Lower lobe of right lung (tissue), 2 donors: Measurements from ENCODE around the gene SOX6. TPM values are rescaled to one million over a fixed set of nuclear protein-coding genes. Genes with fewer than 3 reads are reported as not detected.
"Not testable (repeated sequence)": the region's sequence is repeated elsewhere in the genome, so short reads cannot be mapped to it uniquely, and the experiment has no call there.

Experiments used
- ATAC-seq, 2 donors: fragments of 200-7000 bp; cut with Tn5 transposase; one replicate each; pipeline ENCODE4 v1.9.1; 2020 to 2022; ENCODE audit warnings: mild to moderate bottlenecking in 2 of 2, moderate library complexity in 2 of 2
- DNase-seq: peaks from one replicate; pipeline ENCODE4 v3.0.0-alpha.2; 2020
- H3K27ac ChIP-seq: fragments of 200-600 bp; one replicate; pipeline ENCODE4 v1.8.0; 2022
- H3K27me3 ChIP-seq: fragments of 200-600 bp; one replicate; pipeline ENCODE4 v1.8.0; 2022; ENCODE audit warnings: low read depth
- H3K36me3 ChIP-seq: fragments of 200-600 bp; one replicate; pipeline ENCODE4 v1.8.0; 2022; ENCODE audit warnings: mild to moderate bottlenecking
- H3K4me1 ChIP-seq: fragments of 200-600 bp; one replicate; pipeline ENCODE4 v1.8.0; 2022
- H3K4me3 ChIP-seq: fragments of 200-600 bp; one replicate; pipeline ENCODE4 v1.8.0; 2022; ENCODE audit warnings: mild to moderate bottlenecking
- H3K9me3 ChIP-seq: fragments of 200-600 bp; one replicate; pipeline ENCODE4 v1.8.0; 2022
- intact Hi-C: fragments of 100-400 bp; cut with DNase I; formaldehyde crosslinking; loops from one replicate; pipeline ENCODE4 v1.11.0; 2022
- total RNA-seq: library from RNA; stranded (reverse); fragmentation: NEBNext Ultra II Directional; extraction: Animal tissue kit (Norgen Biotek cat#: 25700); gene quantifications from one replicate; pipeline ENCODE4 v1.2.1, GENCODE V29; 2021
- TF ChIP-seq, protein P1 (sequence below): fragments of 200-600 bp; IDR thresholded peaks from one replicate; pipeline ENCODE4 v1.8.0; 2022; ENCODE audit warnings: antibody characterized with exemption, mild to moderate bottlenecking
- donor health status: DM: no; HTN: yes; CAD: no; lungs with severe emphysema.

The SOX6 gene
- total RNA-seq, 1 donor from 2014 or later: 4.8 TPM

DNA sequence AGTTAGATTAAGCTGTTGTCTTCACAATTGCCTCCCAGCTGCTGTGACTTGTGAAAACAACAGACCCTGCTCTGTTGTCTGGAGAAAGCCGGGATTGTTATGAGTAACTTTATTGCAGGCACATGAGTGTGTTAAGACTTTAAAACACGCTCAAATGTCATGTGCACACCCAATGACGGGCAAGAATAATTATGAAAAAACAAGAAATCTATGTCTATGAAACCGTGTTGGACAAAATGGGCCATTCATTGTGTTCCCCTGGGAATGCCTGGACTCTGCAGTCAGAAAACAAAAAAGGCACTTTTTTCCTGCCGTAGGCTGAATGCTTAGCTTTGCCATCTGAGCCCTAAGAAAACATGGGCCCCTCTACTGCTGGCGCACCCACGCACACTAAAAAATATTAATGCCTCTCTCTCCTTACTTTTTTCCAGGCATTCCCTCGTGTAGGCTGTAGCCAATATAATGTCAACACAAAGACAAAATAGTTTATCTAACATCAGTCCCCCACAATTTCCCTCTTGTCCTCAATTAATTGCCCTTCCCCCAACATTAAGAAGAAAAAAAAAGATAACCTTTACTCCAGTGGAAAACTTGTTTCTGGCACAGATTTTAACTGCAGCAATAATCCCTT, 207.9 kb downstream of the SOX6 start:
- Histone ChIP-seq H3K27ac (no peak overlapping the region), H3K4me3 (no peak overlapping the region), H3K9me3 (no peaks in the 10 kb centered on the region), H3K4me1 (peaks cover 12% of the 10 kb centered on the region), H3K36me3 (no peaks in the 10 kb centered on the region), H3K27me3 (no peaks in the 10 kb centered on the region)
- no peak for DNase-seq
- TF ChIP-seq, protein P1, sequence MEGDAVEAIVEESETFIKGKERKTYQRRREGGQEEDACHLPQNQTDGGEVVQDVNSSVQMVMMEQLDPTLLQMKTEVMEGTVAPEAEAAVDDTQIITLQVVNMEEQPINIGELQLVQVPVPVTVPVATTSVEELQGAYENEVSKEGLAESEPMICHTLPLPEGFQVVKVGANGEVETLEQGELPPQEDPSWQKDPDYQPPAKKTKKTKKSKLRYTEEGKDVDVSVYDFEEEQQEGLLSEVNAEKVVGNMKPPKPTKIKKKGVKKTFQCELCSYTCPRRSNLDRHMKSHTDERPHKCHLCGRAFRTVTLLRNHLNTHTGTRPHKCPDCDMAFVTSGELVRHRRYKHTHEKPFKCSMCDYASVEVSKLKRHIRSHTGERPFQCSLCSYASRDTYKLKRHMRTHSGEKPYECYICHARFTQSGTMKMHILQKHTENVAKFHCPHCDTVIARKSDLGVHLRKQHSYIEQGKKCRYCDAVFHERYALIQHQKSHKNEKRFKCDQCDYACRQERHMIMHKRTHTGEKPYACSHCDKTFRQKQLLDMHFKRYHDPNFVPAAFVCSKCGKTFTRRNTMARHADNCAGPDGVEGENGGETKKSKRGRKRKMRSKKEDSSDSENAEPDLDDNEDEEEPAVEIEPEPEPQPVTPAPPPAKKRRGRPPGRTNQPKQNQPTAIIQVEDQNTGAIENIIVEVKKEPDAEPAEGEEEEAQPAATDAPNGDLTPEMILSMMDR: no peak
- intact Hi-C loops: no loop called here
- no peak for ATAC-seq

DNA sequence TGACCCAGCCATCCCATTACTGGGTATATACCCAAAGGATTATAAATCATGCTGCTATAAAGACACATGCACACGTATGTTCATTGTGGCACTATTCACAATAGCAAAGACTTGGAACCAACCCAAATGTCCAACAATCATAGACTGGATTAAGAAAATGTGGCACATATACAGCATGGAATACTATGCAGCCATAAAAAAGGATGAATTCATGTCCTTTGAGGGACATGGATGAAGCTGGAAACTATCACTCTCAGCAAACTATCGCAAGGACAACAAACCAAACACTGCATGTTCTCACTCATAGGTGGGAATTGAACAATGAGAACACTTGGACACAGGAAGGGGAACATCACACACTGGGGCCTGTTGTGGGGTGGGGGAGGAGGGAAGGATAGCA, 209.4 kb downstream of the SOX6 start:
- ATAC-seq, H3K9me3 ChIP-seq, H3K27me3 ChIP-seq, H3K4me3 ChIP-seq, intact Hi-C loops, H3K27ac ChIP-seq, H3K36me3 ChIP-seq, DNase-seq: not testable (repeated sequence)
- H3K4me1 ChIP-seq: peaks cover 12% of the 10 kb centered on the region

DNA sequence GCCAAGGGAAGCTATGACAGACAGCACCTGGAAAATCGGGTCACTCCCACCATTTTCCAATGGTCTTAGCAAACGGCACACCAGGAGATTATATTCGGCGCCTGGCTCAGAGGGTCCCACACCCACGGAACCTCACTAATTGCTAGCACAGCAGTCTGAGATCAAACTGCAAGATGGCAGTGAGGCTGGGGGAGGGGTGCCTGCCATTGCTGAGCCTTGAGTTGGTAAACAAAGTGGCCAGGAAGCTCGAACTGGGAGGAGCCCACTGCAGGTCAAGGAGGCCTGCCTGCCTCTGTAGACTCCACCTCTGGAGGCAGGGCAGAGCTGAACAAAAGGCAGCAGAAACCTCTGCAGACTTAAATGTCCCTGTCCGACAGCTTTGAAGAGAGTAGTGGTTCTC, 214.7 kb downstream of the SOX6 start:
- H3K27me3 ChIP-seq, H3K4me3 ChIP-seq, H3K36me3 ChIP-seq, H3K4me1 ChIP-seq, intact Hi-C loops, H3K9me3 ChIP-seq, DNase-seq, H3K27ac ChIP-seq, ATAC-seq: not testable (repeated sequence)

DNA sequence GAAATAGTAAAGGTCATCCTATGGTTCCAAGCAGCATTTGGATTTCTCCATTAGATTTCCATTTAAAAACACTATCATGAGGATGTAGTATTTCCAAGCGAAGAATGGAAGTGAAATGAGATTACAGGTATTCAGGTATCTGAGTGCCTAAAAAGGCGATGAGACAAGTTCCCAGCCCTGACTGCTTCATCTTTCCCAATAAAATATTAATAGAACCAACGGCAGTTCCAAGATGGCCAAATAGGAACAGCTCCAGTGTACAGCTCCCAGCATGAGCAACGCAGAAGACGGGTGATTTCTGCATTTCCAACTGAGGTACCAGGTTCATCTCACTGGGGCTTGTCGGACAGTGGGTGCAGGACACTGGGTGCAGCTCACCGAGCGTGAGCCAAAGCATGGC, 215.2 kb downstream of the SOX6 start:
- intact Hi-C loops: not testable (repeated sequence)

DNA sequence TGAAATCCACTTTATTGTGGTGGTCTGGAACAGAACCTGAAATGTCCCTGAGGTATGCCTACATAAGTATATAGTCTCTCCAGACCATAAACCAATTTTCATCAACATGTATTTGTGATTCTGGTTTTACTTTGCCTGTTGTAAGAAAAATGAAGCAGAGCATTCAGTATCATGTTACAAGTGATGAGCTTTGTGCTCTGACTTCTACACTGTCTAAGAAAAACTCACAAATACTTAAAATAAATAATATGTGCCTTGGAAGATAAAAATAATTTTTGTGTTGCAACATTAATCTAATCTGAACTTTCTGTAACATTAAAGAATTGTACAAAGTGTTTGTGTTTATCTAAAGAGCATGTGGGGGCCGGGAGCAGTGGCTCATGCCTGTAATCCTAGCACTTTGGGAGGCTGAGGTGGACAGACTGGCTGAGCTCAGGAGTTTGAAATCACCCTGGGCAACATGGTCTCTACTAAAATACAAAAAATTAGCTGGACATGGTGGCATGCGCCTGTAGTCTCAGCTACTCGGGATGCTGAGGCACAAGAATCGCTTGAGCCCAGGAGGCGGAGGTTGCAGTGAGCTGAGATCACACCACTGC, 219.5 kb downstream of the SOX6 start:
- Histone ChIP-seq H3K27me3 (no peaks in the 10 kb centered on the region), H3K4me3 (no peak overlapping the region), H3K36me3 (no peaks in the 10 kb centered on the region), H3K9me3 (no peaks in the 10 kb centered on the region), H3K27ac (no peak overlapping the region), H3K4me1 (no peaks in the 10 kb centered on the region)
- DNase-seq: no peak
- ATAC-seq: no peak
- intact Hi-C loops: no loop called here
- TF ChIP-seq, protein P1: no peak

More for the DNA sequence above, 215.2 kb downstream of the SOX6 start:
- not testable (repeated sequence) for H3K27me3 ChIP-seq, H3K36me3 ChIP-seq, H3K4me1 ChIP-seq, ATAC-seq, H3K4me3 ChIP-seq, H3K27ac ChIP-seq, DNase-seq, H3K9me3 ChIP-seq

DNA sequence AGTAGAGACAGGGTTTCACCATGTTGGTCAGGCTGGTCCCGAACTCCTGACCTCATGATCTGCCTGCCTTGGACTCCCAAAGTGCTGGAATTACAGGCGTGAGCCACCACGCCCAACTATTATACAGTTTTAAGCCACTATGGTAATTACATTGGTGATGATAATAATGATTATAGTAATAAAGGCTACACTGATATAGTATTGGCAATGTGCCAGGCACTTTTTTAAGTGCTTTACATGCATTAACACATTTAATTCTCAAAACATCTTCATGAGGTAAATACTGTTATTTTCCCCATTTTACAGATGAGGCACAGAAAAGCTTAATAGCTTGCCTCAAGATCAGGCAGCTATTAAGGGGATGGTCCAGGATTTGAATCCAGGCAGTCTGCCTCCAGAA, 222.5 kb downstream of the SOX6 start:
- Histone ChIP-seq H3K4me1 (no peaks in the 10 kb centered on the region), H3K36me3 (no peaks in the 10 kb centered on the region), H3K4me3 (no peak overlapping the region), H3K27ac (no peak overlapping the region), H3K27me3 (no peaks in the 10 kb centered on the region), H3K9me3 (no peaks in the 10 kb centered on the region)
- ATAC-seq: no peak
- TF ChIP-seq, protein P1: no peak
- intact Hi-C loops: no loop called here
- DNase-seq: no peak

DNA sequence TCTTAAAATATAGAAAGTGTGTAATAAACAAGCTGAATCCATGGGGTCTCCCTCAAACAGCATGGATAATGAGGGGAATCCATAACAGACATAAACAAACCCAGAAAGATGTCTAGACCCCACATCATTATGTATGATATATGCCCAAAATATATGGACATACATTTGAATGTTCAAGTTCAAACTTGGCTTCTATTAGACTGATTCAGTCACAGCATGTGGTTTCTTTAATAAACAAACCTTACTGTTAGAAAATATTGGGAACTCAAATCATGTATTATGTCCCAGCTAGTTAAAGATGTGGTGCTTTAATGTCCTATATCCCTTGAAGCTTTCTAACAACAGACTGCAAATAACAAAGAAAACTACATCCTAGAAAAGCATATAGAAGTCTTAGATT, 228.6 kb downstream of the SOX6 start:
- Histone ChIP-seq H3K36me3 (no peaks in the 10 kb centered on the region), H3K9me3 (no peaks in the 10 kb centered on the region), H3K4me1 (no peaks in the 10 kb centered on the region), H3K4me3 (no peak overlapping the region), H3K27me3 (no peaks in the 10 kb centered on the region), H3K27ac (no peak overlapping the region)
- TF ChIP-seq, protein P1: no peak
- no peak for DNase-seq
- no peak for ATAC-seq
- intact Hi-C loops: no loop called here
